GM13977 (cell line): ENCODE results near the gene CREB5.
A peak's percentile ranks its signal among the peaks of the same experiment; 100 is the strongest.
"Not testable (repeated sequence)": the region's sequence is repeated elsewhere in the genome, so short reads cannot be mapped to it uniquely, and the experiment has no call there.

Source experiments
- DNase-seq: peaks from one replicate; pipeline ENCODE4 v3.0.0; 2012; ENCODE audit warnings: low spot score
- CTCF ChIP-seq: IDR thresholded peaks from 2 replicates; pipeline ENCODE4 v1.5.1; 2012; ENCODE audit warnings: mild to moderate bottlenecking, control low read depth; ENCODE audit not compliant: insufficient read depth; ENCODE audit errors: extremely low read depth, missing control alignments
- in situ Hi-C: fragments of 300-500 bp; cut with MboI; formaldehyde crosslinking; loops from one replicate; pipeline ENCODE4 v1.12.0; 2022; ENCODE audit warnings: low sequenced_read_pairs, low pct_unique_long_range_greater_than_20kb, mixed read lengths, inconsistent platforms; ENCODE audit not compliant: unreplicated experiment

Gene CREB5

GRCh38 chr7:28400838-28401360 lies 11.4 kb upstream of the CREB5 start:
- in situ Hi-C loops: no loop called here
- no peak for TF ChIP-seq CTCF
- no peak for DNase-seq

DNA sequence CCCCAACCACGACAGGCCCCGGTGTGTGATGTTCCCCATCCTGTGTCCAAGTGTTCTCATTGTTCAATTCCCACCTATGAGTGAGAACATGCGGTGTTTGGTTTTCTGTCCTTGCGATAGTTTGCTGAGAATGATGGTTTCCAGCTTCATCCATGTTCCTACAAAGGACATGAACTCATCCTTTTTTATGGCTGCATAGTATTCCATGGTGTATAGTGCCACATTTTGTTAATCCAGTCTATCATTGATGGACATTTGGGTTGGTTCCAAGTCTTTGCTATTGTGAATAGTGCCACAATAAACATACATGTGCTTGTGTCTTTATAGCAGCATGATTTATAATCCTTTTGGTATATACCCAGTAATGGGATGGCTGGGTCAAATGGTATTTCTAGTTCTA lies 10.8 kb upstream of the CREB5 start:
- DNase-seq, in situ Hi-C loops: not testable (repeated sequence)

DNA sequence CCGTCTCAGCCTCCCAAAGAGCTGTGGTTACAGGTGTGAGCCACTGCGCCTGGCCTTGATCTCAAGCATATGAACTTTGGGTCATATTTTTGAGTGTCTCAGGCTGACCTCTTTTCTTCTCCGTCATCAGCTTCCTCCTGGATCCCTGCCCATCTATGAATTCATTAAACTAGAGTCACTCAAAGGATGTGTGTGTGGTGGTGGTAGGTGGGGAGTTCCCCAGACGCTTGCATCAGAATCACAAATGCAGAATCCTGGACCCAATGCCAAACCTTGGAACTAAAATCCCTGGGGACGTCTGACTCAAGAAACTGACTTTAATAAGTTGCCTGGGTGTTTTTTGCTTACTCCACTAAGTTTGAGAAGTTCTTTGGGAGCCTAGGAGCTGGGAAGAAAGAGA lies 6.7 kb upstream of the CREB5 start:
- DNase-seq: peak; percentile 30
- in situ Hi-C loops: no loop called here
- TF ChIP-seq CTCF: no peak

- DNase-seq: no peak
Observed at GRCh38 chr7:28406192-28406591, 6.1 kb upstream of the CREB5 start.

DNA sequence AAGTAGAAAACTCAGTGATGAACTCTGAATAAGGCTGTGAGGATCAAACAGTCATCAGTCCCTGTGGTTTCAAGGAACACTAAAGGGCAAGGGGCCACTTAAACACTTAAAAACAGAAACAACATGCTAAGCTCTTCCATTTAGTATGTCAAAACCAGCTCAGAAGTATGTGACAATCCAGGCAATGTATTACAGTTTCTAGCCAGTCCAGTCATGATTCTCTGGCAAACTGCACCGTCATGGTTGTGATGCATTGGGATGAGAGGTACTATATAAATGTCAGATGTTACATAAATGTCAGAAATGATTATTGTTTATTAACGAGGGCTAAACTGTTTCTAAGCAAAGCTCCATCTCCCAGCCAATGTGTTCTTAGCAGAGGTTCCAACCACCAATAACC lies 4.7 kb upstream of the CREB5 start:
- TF ChIP-seq CTCF: no peak
- no peak for DNase-seq
- in situ Hi-C loops: no loop called here

More at GRCh38 chr7:28406192-28406591, 6.1 kb upstream of the CREB5 start:
- in situ Hi-C loops: no loop called here
- TF ChIP-seq CTCF: no peak

- no peak for TF ChIP-seq CTCF
- DNase-seq: no peak
- in situ Hi-C loops: no loop called here
Observed at GRCh38 chr7:28408105-28408959, 4.0 kb upstream of the CREB5 start.

GRCh38 chr7:28408960-28409715 lies 3.2 kb upstream of the CREB5 start:
- in situ Hi-C loops: no loop called here
- TF ChIP-seq CTCF: no peak
- DNase-seq: peak; percentile 93
